Measurements from ENCODE around the gene SPO11. TPM values are rescaled to one million over a fixed set of nuclear protein-coding genes. Genes with fewer than 3 reads are reported as not detected.

The SPO11 gene
- total and polyA plus RNA-seq, 9 of the 15 experiments (the other 6 are each of a cell fraction or from before 2014, with no cell fraction given): not detected

DNA sequence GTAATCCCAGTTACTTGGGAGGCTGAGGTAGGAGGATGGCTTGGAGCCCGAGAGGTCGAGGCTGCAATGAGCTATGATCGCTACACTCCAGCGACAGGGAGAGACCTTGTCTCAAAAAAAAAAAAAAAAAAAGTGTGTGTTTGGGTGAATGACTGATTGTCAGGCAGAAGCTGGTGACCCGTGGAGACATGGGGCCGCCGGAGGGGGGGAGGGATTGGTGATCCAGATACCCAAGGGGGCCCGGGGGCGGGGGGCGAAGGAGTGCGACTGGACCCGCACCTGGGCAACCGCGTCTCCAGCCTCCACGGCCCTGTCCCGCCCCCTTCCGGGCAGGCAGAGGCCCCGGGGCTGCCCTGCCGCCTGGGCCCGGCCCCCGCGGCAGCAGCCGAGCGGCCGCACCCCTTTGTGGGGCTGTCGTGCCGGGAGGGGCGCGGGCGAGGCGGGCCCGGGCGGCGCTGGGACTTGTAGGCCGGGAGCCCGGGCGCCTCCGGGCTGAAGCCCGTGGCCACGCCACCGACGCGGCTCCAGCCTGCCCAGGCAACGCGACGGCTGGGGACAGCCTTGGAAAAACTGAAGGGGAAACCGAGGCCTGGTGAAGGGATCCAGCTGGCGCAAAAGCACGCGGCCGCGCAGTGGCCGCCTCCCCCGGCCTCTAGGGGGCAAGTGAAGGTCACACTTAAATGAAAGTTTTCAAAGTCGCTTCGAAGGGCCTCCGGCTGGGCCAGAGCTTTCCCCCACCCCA is 59.5 kb downstream of the SPO11 start (continued):
- TF ChIP-seq, protein P1, sequence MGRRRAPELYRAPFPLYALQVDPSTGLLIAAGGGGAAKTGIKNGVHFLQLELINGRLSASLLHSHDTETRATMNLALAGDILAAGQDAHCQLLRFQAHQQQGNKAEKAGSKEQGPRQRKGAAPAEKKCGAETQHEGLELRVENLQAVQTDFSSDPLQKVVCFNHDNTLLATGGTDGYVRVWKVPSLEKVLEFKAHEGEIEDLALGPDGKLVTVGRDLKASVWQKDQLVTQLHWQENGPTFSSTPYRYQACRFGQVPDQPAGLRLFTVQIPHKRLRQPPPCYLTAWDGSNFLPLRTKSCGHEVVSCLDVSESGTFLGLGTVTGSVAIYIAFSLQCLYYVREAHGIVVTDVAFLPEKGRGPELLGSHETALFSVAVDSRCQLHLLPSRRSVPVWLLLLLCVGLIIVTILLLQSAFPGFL (CRISPR knock-in tag; IDR thresholded peaks at IDR 0.05): no peak
- TF ChIP-seq THRAP3 (IDR thresholded peaks at IDR 0.05; ENCODE audit: borderline replicate concordance) (no peak), IFI16 (CRISPR knock-in tag; IDR thresholded peaks at IDR 0.05) (no peak), ZNF174 (CRISPR knock-in tag; IDR thresholded peaks at IDR 0.05) (no peak), PTBP1 (IDR thresholded peaks at IDR 0.05; ENCODE audit: low read depth, low read length) (0 out of 2 replicates have a peak, but pooled peaks have one; percentile 21), NCOR1 (IDR thresholded peaks at IDR 0.05) (peak; percentile 22), NR2C1 (IDR thresholded peaks at IDR 0.05) (no peak), NR2C1 (tag; IDR thresholded peaks at IDR 0.05) (no peak), HNRNPH1 (optimal IDR thresholded peaks at IDR 0.05; ENCODE audit: low read depth, low read length) (no peak), MBD2 (IDR thresholded peaks at IDR 0.05; ENCODE audit: borderline replicate concordance, low read depth) (no peak), CBX1 (IDR thresholded peaks at IDR 0.05; ENCODE audit: low read depth) (no peak), KAT2B (IDR thresholded peaks at IDR 0.05; ENCODE audit: low read depth, low read length) (no peak), ZNF140 (CRISPR knock-in tag; IDR thresholded peaks at IDR 0.05) (no peak), FOS (IDR thresholded peaks at IDR 0.05; ENCODE audit: extremely low read depth, insufficient read length) (no peak)
- TF ChIP-seq, protein P2, sequence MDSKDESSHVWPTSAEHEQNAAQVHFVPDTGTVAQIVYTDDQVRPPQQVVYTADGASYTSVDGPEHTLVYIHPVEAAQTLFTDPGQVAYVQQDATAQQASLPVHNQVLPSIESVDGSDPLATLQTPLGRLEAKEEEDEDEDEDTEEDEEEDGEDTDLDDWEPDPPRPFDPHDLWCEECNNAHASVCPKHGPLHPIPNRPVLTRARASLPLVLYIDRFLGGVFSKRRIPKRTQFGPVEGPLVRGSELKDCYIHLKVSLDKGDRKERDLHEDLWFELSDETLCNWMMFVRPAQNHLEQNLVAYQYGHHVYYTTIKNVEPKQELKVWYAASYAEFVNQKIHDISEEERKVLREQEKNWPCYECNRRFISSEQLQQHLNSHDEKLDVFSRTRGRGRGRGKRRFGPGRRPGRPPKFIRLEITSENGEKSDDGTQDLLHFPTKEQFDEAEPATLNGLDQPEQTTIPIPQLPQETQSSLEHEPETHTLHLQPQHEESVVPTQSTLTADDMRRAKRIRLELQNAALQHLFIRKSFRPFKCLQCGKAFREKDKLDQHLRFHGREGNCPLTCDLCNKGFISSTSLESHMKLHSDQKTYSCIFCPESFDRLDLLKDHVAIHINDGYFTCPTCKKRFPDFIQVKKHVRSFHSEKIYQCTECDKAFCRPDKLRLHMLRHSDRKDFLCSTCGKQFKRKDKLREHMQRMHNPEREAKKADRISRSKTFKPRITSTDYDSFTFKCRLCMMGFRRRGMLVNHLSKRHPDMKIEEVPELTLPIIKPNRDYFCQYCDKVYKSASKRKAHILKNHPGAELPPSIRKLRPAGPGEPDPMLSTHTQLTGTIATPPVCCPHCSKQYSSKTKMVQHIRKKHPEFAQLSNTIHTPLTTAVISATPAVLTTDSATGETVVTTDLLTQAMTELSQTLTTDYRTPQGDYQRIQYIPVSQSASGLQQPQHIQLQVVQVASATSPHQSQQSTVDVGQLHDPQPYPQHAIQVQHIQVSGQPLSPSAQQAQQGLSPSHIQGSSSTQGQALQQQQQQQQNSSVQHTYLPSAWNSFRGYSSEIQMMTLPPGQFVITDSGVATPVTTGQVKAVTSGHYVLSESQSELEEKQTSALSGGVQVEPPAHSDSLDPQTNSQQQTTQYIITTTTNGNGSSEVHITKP (IDR thresholded peaks at IDR 0.05; ENCODE audit: partially characterized antibody): peak; percentile 26
- TF ChIP-seq, protein P3, sequence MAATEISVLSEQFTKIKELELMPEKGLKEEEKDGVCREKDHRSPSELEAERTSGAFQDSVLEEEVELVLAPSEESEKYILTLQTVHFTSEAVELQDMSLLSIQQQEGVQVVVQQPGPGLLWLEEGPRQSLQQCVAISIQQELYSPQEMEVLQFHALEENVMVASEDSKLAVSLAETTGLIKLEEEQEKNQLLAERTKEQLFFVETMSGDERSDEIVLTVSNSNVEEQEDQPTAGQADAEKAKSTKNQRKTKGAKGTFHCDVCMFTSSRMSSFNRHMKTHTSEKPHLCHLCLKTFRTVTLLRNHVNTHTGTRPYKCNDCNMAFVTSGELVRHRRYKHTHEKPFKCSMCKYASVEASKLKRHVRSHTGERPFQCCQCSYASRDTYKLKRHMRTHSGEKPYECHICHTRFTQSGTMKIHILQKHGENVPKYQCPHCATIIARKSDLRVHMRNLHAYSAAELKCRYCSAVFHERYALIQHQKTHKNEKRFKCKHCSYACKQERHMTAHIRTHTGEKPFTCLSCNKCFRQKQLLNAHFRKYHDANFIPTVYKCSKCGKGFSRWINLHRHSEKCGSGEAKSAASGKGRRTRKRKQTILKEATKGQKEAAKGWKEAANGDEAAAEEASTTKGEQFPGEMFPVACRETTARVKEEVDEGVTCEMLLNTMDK (IDR thresholded peaks at IDR 0.05; ENCODE audit: borderline replicate concordance, insufficient read depth, low read depth, low read length, poor library complexity, severe bottlenecking): peak; percentile 65
- TF ChIP-seq, protein P4, sequence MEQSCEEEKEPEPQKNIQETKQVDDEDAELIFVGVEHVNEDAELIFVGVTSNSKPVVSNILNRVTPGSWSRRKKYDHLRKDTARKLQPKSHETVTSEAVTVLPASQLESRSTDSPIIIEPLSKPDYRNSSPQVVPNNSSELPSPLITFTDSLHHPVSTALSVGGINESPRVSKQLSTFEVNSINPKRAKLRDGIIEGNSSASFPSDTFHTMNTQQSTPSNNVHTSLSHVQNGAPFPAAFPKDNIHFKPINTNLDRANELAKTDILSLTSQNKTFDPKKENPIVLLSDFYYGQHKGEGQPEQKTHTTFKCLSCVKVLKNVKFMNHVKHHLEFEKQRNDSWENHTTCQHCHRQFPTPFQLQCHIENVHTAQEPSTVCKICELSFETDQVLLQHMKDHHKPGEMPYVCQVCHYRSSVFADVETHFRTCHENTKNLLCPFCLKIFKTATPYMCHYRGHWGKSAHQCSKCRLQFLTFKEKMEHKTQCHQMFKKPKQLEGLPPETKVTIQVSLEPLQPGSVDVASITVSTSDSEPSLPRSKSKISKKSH (CRISPR knock-in tag; IDR thresholded peaks at IDR 0.05): no peak
- TF ChIP-seq, protein P5, sequence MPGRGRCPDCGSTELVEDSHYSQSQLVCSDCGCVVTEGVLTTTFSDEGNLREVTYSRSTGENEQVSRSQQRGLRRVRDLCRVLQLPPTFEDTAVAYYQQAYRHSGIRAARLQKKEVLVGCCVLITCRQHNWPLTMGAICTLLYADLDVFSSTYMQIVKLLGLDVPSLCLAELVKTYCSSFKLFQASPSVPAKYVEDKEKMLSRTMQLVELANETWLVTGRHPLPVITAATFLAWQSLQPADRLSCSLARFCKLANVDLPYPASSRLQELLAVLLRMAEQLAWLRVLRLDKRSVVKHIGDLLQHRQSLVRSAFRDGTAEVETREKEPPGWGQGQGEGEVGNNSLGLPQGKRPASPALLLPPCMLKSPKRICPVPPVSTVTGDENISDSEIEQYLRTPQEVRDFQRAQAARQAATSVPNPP (IDR thresholded peaks at IDR 0.05; ENCODE audit: borderline replicate concordance, insufficient read depth, insufficient read length): no peak
